ENCODE results near the gene CD83.
A peak's percentile ranks its signal among the peaks of the same experiment; 100 is the strongest.
"Not testable (repeated sequence)": the region's sequence is repeated elsewhere in the genome, so short reads cannot be mapped to it uniquely, and the experiment has no call there.

The CD83 gene

GRCh38 chr6:14117158-14118090, at the start of gene CD83:
CD83 (plus strand) TSS chr6:14117772; CDS start chr6:14117812, 40 bp downstream.
- DNase-seq (ENCODE audit: low read depth), result peak; percentile 51

GRCh38 chr6:14068133-14068532, 49.4 kb upstream of the CD83 start:
- peak; percentile 88 for DNase-seq (ENCODE audit: low read depth)

- no peak for DNase-seq (ENCODE audit: low read depth)
Measured at GRCh38 chr6:14068623-14069022, 48.9 kb upstream of the CD83 start.

GRCh38 chr6:14070457-14070856, 47.1 kb upstream of the CD83 start:
- DNase-seq (ENCODE audit: low read depth), result no peak

- peak; percentile 9 for DNase-seq (ENCODE audit: low read depth)
Measured at GRCh38 chr6:14072084-14072483, 45.5 kb upstream of the CD83 start.

GRCh38 chr6:14073561-14074354, 43.8 kb upstream of the CD83 start:
- DNase-seq (ENCODE audit: low read depth), result not testable (repeated sequence)

GRCh38 chr6:14074476-14075094, 43.0 kb upstream of the CD83 start:
- no peak for DNase-seq (ENCODE audit: low read depth)

GRCh38 chr6:14075095-14075503, 42.5 kb upstream of the CD83 start:
- DNase-seq (ENCODE audit: low read depth), result peak; percentile 66

GRCh38 chr6:14077193-14077867, 40.2 kb upstream of the CD83 start:
- DNase-seq (ENCODE audit: low read depth), result no peak

- peak; percentile 17 for DNase-seq (ENCODE audit: low read depth)
Measured at GRCh38 chr6:14079433-14079832, 38.1 kb upstream of the CD83 start.

GRCh38 chr6:14079971-14080370, 37.6 kb upstream of the CD83 start:
- no peak for DNase-seq (ENCODE audit: low read depth)

GRCh38 chr6:14081126-14081525, 36.4 kb upstream of the CD83 start:
- DNase-seq (ENCODE audit: low read depth), result no peak

- DNase-seq (ENCODE audit: low read depth), result no peak
Measured at GRCh38 chr6:14082771-14083170, 34.8 kb upstream of the CD83 start.

- no peak for DNase-seq (ENCODE audit: low read depth)
Measured at GRCh38 chr6:14083262-14083661, 34.3 kb upstream of the CD83 start.

- DNase-seq (ENCODE audit: low read depth), result no peak
Measured at GRCh38 chr6:14083751-14084150, 33.8 kb upstream of the CD83 start.

GRCh38 chr6:14084388-14084787, 33.2 kb upstream of the CD83 start:
- no peak for DNase-seq (ENCODE audit: low read depth)

GRCh38 chr6:14085176-14085787, 32.3 kb upstream of the CD83 start:
- no peak for DNase-seq (ENCODE audit: low read depth)

GRCh38 chr6:14086701-14087100, 30.9 kb upstream of the CD83 start:
- no peak for DNase-seq (ENCODE audit: low read depth)

GRCh38 chr6:14088600-14089192, 28.9 kb upstream of the CD83 start:
- DNase-seq (ENCODE audit: low read depth), result no peak

- DNase-seq (ENCODE audit: low read depth), result no peak
Measured at GRCh38 chr6:14089224-14089623, 28.3 kb upstream of the CD83 start.

- DNase-seq (ENCODE audit: low read depth), result no peak
Measured at GRCh38 chr6:14091339-14091978, 26.1 kb upstream of the CD83 start.
